H9 (cell line): ENCODE measurements around the gene CX3CR1. TPM values are rescaled to one million over a fixed set of nuclear protein-coding genes. Genes with fewer than 3 reads are reported as not detected.

Experiments
- DNase-seq: peaks from one replicate; pipeline ENCODE4 v3.0.0-alpha.2; 2017
- H2AFZ ChIP-seq: one replicate; pipeline ENCODE4 v1.6.1; 2013; ENCODE audit warnings: mild to moderate bottlenecking, low read length, control low read depth, moderate library complexity
- H2AK5ac ChIP-seq: 2 replicates; pipeline ENCODE4 v1.6.1; 2013; ENCODE audit warnings: low read length, control low read depth, mixed read lengths; ENCODE audit not compliant: insufficient read length
- H2BK120ac ChIP-seq: one replicate; pipeline ENCODE4 v1.6.1; 2013; ENCODE audit warnings: low read depth, mild to moderate bottlenecking, low read length, control low read depth, inconsistent platforms; ENCODE audit not compliant: poor library complexity, severe bottlenecking
- H2BK12ac ChIP-seq: 2 replicates; pipeline ENCODE4 v1.6.1; 2013; ENCODE audit warnings: low read length, control low read depth, mixed read lengths, low read depth; ENCODE audit not compliant: insufficient read length
- H2BK15ac ChIP-seq: 2 replicates; pipeline ENCODE4 v1.6.1; 2013; ENCODE audit warnings: low read depth, low read length, control low read depth
- H2BK20ac ChIP-seq: one replicate; pipeline ENCODE4 v1.6.1; 2013; ENCODE audit warnings: low read depth, mild to moderate bottlenecking, low read length, control low read depth, inconsistent platforms; ENCODE audit not compliant: poor library complexity, severe bottlenecking
- H2BK5ac ChIP-seq: 2 replicates; pipeline ENCODE4 v1.6.1; 2013; ENCODE audit warnings: low read length, control low read depth, mixed read lengths; ENCODE audit not compliant: insufficient read length
- H3K14ac ChIP-seq: 2 replicates; pipeline ENCODE4 v1.6.1; 2013; ENCODE audit warnings: low read length, control low read depth; ENCODE audit not compliant: insufficient read depth
- H3K18ac ChIP-seq: 2 replicates; pipeline ENCODE4 v1.6.1; 2013; ENCODE audit warnings: low read depth, mild to moderate bottlenecking, mixed read lengths, low read length, control low read depth; ENCODE audit not compliant: insufficient read length
- H3K23ac ChIP-seq: 2 replicates; pipeline ENCODE4 v1.6.1; 2013; ENCODE audit warnings: low read length, control low read depth, mixed read lengths, low read depth; ENCODE audit not compliant: insufficient read length
- H3K23me2 ChIP-seq: 2 replicates; pipeline ENCODE4 v1.6.1; 2013; ENCODE audit warnings: low read depth, mild to moderate bottlenecking, mixed read lengths, low read length, control low read depth; ENCODE audit not compliant: insufficient read length, poor library complexity, severe bottlenecking
- H3K27ac ChIP-seq: 2 replicates; pipeline ENCODE4 v1.5.1; 2013; ENCODE audit warnings: low read length, control low read depth, mixed read lengths, low read depth; ENCODE audit not compliant: insufficient read length
- H3K27me3 ChIP-seq: 2 replicates; pipeline ENCODE4 v1.6.1; 2013; ENCODE audit warnings: low read length, control low read depth, inconsistent platforms; ENCODE audit not compliant: insufficient read depth
- H3K4ac ChIP-seq: 2 replicates; pipeline ENCODE4 v1.6.1; 2013; ENCODE audit warnings: low read depth, mild to moderate bottlenecking, control low read depth, inconsistent platforms, low read length, moderate library complexity
- H3K4me1 ChIP-seq: 2 replicates; pipeline ENCODE4 v1.6.1; 2013; ENCODE audit warnings: low read length, control low read depth, inconsistent platforms; ENCODE audit not compliant: insufficient read depth
- H3K4me2 ChIP-seq: 2 replicates; pipeline ENCODE4 v1.6.1; 2013; ENCODE audit warnings: low read length, control low read depth, mixed read lengths; ENCODE audit not compliant: insufficient read length, insufficient read depth
- H3K56ac ChIP-seq: 2 replicates; pipeline ENCODE4 v1.6.1; 2013; ENCODE audit warnings: low read depth, mild to moderate bottlenecking, mixed read lengths, low read length, control low read depth; ENCODE audit not compliant: insufficient read length
- H3K79me1 ChIP-seq: 2 replicates; pipeline ENCODE4 v1.6.1; 2013; ENCODE audit warnings: low read depth, mild to moderate bottlenecking, moderate library complexity, low read length, control low read depth, inconsistent platforms; ENCODE audit not compliant: insufficient read depth, poor library complexity, severe bottlenecking
- H3K79me2 ChIP-seq: 2 replicates; pipeline ENCODE4 v1.6.1; 2013; ENCODE audit warnings: low read length, control low read depth, inconsistent platforms; ENCODE audit not compliant: insufficient read depth
- H3K9ac ChIP-seq: 2 replicates; pipeline ENCODE4 v1.6.1; 2013; ENCODE audit warnings: low read length, control low read depth, mixed read lengths; ENCODE audit not compliant: insufficient read length; ENCODE audit errors: extremely low read depth
- H3K9me3 ChIP-seq: one replicate; pipeline ENCODE4 v1.6.1; 2013; ENCODE audit warnings: low read depth, low read length, inconsistent platforms; ENCODE audit not compliant: control insufficient read depth
- H3T11ph ChIP-seq: one replicate; pipeline ENCODE4 v1.6.1; 2013; ENCODE audit warnings: mild to moderate bottlenecking, low read length, control low read depth, inconsistent platforms
- H4K20me1 ChIP-seq: one replicate; pipeline ENCODE4 v1.6.1; 2013; ENCODE audit not compliant: control insufficient read depth, insufficient read length, insufficient read depth
- H4K5ac ChIP-seq: 2 replicates; pipeline ENCODE4 v1.6.1; 2013; ENCODE audit warnings: low read depth, mild to moderate bottlenecking, mixed read lengths, low read length, control low read depth; ENCODE audit not compliant: insufficient read length
- H4K8ac ChIP-seq: replicated peaks from 2 replicates; pipeline ENCODE4 v1.6.1; 2013; ENCODE audit warnings: low read length, control low read depth, mixed read lengths, low read depth; ENCODE audit not compliant: insufficient read length
- H4K91ac ChIP-seq: 2 replicates; pipeline ENCODE4 v1.6.1; 2013; ENCODE audit warnings: low read depth, mild to moderate bottlenecking, moderate library complexity, mixed read lengths, low read length, control low read depth; ENCODE audit not compliant: insufficient read length
- H3K27ac Mint-ChIP-seq, 3 experiments: 2 replicates in 2 of 3; 3 replicates in 1 of 3; pipeline ENCODE4 v1.8.0; 2020 to 2021; ENCODE audit warnings: mixed read lengths in 3 of 3, mild to moderate bottlenecking in 1 of 3, moderate library complexity in 1 of 3
- H3K27me3 Mint-ChIP-seq: 2 replicates; pipeline ENCODE4 v1.8.0; 2021; ENCODE audit warnings: low read depth, mild to moderate bottlenecking, moderate library complexity, mixed read lengths
- H3K36me3 Mint-ChIP-seq, 3 experiments: 2 replicates in 2 of 3; 3 replicates in 1 of 3; pipeline ENCODE4 v1.8.0; 2020 to 2021; ENCODE audit warnings: low read depth in 3 of 3, mixed read lengths in 3 of 3; ENCODE audit not compliant: insufficient read depth in 1 of 3
- H3K4me1 Mint-ChIP-seq, 2 experiments: 2 replicates each; pipeline ENCODE4 v1.8.0; 2020; ENCODE audit warnings: mixed read lengths in 2 of 2
- H3K4me3 Mint-ChIP-seq, 2 experiments: 2 replicates in 1 of 2; 3 replicates in 1 of 2; pipeline ENCODE4 v1.8.0; 2020 to 2021; ENCODE audit warnings: mild to moderate bottlenecking in 2 of 2, mixed read lengths in 2 of 2, moderate library complexity in 1 of 2
- H3K9me3 Mint-ChIP-seq, 2 experiments: 2 replicates in 1 of 2; 3 replicates in 1 of 2; pipeline ENCODE4 v1.8.0; 2020; ENCODE audit warnings: mild to moderate bottlenecking in 2 of 2, mixed read lengths in 2 of 2, moderate library complexity in 1 of 2
- WGBS: extraction: QIAGEN DNeasy Blood & Tissue Kit; methylation state at CpG from one replicate; pipeline ENCODE4 v1.1.7; 2013; ENCODE audit warnings: missing lambda C conversion rate, low lambda C conversion rate, mixed read lengths; ENCODE audit not compliant: insufficient read length; ENCODE audit errors: extremely low coverage; 5-methylcytosine and 5-hydroxymethylcytosine counted together
- total RNA-seq: library from RNA; stranded (reverse); gene quantifications from 2 replicates; pipeline ENCODE4 v1.2.1, GENCODE V29; 2021
- TF ChIP-seq, protein P1 (sequence below): fragments of 200-600 bp; sonication (generic); conservative IDR thresholded peaks from 3 replicates; pipeline ENCODE4 v1.8.0; 2021; ENCODE audit warnings: antibody characterized with exemption, mild to moderate bottlenecking

Gene CX3CR1
- total RNA-seq, 1 experiment from 2014 or later, result not detected

DNA sequence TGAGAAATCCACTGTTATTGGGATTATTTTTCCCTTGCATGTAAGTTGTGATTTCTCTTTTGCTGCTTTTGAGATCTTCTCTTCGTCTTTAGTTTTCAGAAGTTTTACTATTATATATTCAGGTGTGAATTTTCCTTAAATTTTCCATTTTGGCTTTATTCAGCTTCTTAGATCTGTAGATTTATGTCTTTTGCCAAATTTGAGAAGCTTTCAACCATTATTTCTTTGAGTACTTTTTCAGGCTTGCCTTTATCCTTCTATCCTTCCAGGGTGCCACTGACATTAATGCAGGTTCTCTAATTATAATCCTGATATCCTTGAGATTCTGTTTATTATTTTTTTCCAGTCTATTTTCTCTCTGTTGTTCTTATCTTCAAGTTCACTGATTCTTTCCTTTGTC, 49.4 kb downstream of the CX3CR1 start:
- peaks cover 3% of the 10 kb centered on the region in 2 experiments; a peak in 2 of 4 replicates for H3K4me1 Mint-ChIP-seq
- Histone ChIP-seq H3K9ac (no peak overlapping the region), H4K20me1 (no peaks in the 10 kb centered on the region), H3K9me3 (no peaks in the 10 kb centered on the region), H2BK5ac (no peak overlapping the region), H2BK12ac (no peak overlapping the region), H3K79me2 (no peaks in the 10 kb centered on the region), H2BK15ac (no peak overlapping the region), H3K14ac (no peak overlapping the region), H3K4me2 (no peak overlapping the region), H3K4me1 (no peaks in the 10 kb centered on the region; the same call in 1 of the 2 replicates), H3K23ac (no peak overlapping the region), H3K27ac (no peak overlapping the region), H2BK120ac (no peak overlapping the region), H3T11ph (no peak overlapping the region), H3K18ac (no peak overlapping the region), H3K27me3 (no peaks in the 10 kb centered on the region), H2AFZ (no peak overlapping the region), H3K79me1 (no peaks in the 10 kb centered on the region), H3K56ac (no peak overlapping the region), H2AK5ac (no peak overlapping the region), H3K23me2 (no peaks in the 10 kb centered on the region), H2BK20ac (no peak overlapping the region), H4K8ac (no peak overlapping the region), H3K4ac (no peak overlapping the region), H4K91ac (no peak overlapping the region), H4K5ac (no peak overlapping the region)
- whole genome bisulfite sequencing, result no CpG with 5 or more reads among the region's 1 CpG
- peaks cover 0 to 5% (median 0%) of the 10 kb centered on the region in 3 experiments; a peak in 2 of 7 replicates for H3K36me3 Mint-ChIP-seq
- peaks cover 16% of the 10 kb centered on the region for H3K27me3 Mint-ChIP-seq
- TF ChIP-seq, protein P1, sequence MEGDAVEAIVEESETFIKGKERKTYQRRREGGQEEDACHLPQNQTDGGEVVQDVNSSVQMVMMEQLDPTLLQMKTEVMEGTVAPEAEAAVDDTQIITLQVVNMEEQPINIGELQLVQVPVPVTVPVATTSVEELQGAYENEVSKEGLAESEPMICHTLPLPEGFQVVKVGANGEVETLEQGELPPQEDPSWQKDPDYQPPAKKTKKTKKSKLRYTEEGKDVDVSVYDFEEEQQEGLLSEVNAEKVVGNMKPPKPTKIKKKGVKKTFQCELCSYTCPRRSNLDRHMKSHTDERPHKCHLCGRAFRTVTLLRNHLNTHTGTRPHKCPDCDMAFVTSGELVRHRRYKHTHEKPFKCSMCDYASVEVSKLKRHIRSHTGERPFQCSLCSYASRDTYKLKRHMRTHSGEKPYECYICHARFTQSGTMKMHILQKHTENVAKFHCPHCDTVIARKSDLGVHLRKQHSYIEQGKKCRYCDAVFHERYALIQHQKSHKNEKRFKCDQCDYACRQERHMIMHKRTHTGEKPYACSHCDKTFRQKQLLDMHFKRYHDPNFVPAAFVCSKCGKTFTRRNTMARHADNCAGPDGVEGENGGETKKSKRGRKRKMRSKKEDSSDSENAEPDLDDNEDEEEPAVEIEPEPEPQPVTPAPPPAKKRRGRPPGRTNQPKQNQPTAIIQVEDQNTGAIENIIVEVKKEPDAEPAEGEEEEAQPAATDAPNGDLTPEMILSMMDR, result no peak
- no peak overlapping the region for H3K27ac Mint-ChIP-seq
- peaks cover 10 to 14% of the 10 kb centered on the region in 2 experiments; a peak in 4 of 5 replicates for H3K9me3 Mint-ChIP-seq
- no peak overlapping the region for H3K4me3 Mint-ChIP-seq
- DNase-seq, result no peak
